Liver (tissue), 9 donors: Measurements from ENCODE around the gene KAT6B. TPM values are rescaled to one million over a fixed set of nuclear protein-coding genes. Genes with fewer than 3 reads are reported as not detected.
A peak's percentile ranks its signal among the peaks of the same experiment; 100 is the strongest.

Experiments used
- DNase-seq: peaks from one replicate; pipeline ENCODE4 v3.0.0-alpha.2; 2017; ENCODE audit warnings: low spot score
- H3K27ac ChIP-seq, 2 donors: one replicate each; pipeline ENCODE4 v1.7.0; 2013; ENCODE audit warnings: inconsistent platforms in 2 of 2, low read length in 2 of 2, control low read depth in 1 of 2, low read depth in 1 of 2, mild to moderate bottlenecking in 1 of 2
- H3K27me3 ChIP-seq, 4 donors: one replicate each; pipeline versions ENCODE4 v1.6.1 to v1.7.0; 2013; ENCODE audit warnings: low read length in 3 of 4, inconsistent platforms in 1 of 4, mild to moderate bottlenecking in 1 of 4, moderate library complexity in 1 of 4; ENCODE audit not compliant: control insufficient read depth in 4 of 4, insufficient read depth in 4 of 4
- H3K36me3 ChIP-seq, 4 donors: one replicate each; pipeline versions ENCODE4 v1.6.1 to v1.7.0; 2013; ENCODE audit warnings: low read length in 3 of 4, mild to moderate bottlenecking in 3 of 4, low read depth in 1 of 4, moderate library complexity in 1 of 4; ENCODE audit not compliant: control insufficient read depth in 4 of 4, insufficient read depth in 3 of 4
- H3K4me1 ChIP-seq, 4 donors: one replicate each; pipeline versions ENCODE4 v1.6.1 to v1.7.0; 2013; ENCODE audit warnings: low read length in 3 of 4, mild to moderate bottlenecking in 3 of 4, moderate library complexity in 1 of 4; ENCODE audit not compliant: control insufficient read depth in 4 of 4, insufficient read depth in 4 of 4
- H3K4me3 ChIP-seq, 3 donors: one replicate each; pipeline versions ENCODE4 v1.6.1 to v1.7.0; 2013; ENCODE audit warnings: low read length in 3 of 3, control low read depth in 1 of 3, low read depth in 1 of 3, mild to moderate bottlenecking in 1 of 3
- H3K9ac ChIP-seq, 2 donors: one replicate each; pipeline ENCODE4 v1.7.0; 2013; ENCODE audit warnings: low read length in 2 of 2, mild to moderate bottlenecking in 2 of 2, moderate library complexity in 2 of 2, control low read depth in 1 of 2, low read depth in 1 of 2
- H3K9me3 ChIP-seq, 4 donors: one replicate each; pipeline versions ENCODE4 v1.6.1 to v1.7.0; 2013; ENCODE audit warnings: low read length in 3 of 4; ENCODE audit not compliant: control insufficient read depth in 4 of 4
- EGR1 ChIP-seq, 2 donors: IDR thresholded peaks; 2 replicates each; pipeline ENCODE4 v1.6.1; 2016 to 2018; ENCODE audit warnings: antibody characterized with exemption in 2 of 2, low read depth in 2 of 2
- FOXA1 ChIP-seq: IDR thresholded peaks from 2 replicates; pipeline ENCODE4 v1.6.1; 2016; ENCODE audit warnings: antibody characterized with exemption
- FOXA2 ChIP-seq: IDR thresholded peaks from 2 replicates; pipeline ENCODE4 v1.6.1; 2016; ENCODE audit warnings: antibody characterized with exemption
- HNF4A ChIP-seq, 2 donors: conservative IDR thresholded peaks; 2 replicates each; pipeline ENCODE4 v1.6.1; 2016; ENCODE audit warnings: antibody characterized with exemption in 2 of 2, mild to moderate bottlenecking in 2 of 2
- JUND ChIP-seq, 2 donors: IDR thresholded peaks; 2 replicates each; pipeline ENCODE4 v1.6.1; 2016; ENCODE audit warnings: antibody characterized with exemption in 2 of 2
- NR2F2 ChIP-seq: IDR thresholded peaks from 2 replicates; pipeline ENCODE4 v1.6.1; 2016; ENCODE audit warnings: antibody characterized with exemption
- RXRA ChIP-seq, 2 donors: IDR thresholded peaks; 2 replicates each; pipeline ENCODE4 v1.6.1; 2017 to 2018; ENCODE audit warnings: antibody characterized with exemption in 2 of 2, mild to moderate bottlenecking in 1 of 2
- TAF1 ChIP-seq: conservative IDR thresholded peaks from 2 replicates; pipeline ENCODE4 v1.6.1; 2016; ENCODE audit warnings: antibody characterized with exemption, mild to moderate bottlenecking
- YY1 ChIP-seq: IDR thresholded peaks from 2 replicates; pipeline ENCODE4 v1.6.1; 2016; ENCODE audit warnings: antibody characterized with exemption, mild to moderate bottlenecking
- ZBTB33 ChIP-seq: IDR thresholded peaks from 2 replicates; pipeline ENCODE4 v1.6.1; 2016; ENCODE audit warnings: antibody characterized with exemption
- WGBS: extraction: QIAGEN DNeasy Blood & Tissue Kit; methylation state at CpG from one replicate; pipeline ENCODE4 v1.1.7; 2013; 5-methylcytosine and 5-hydroxymethylcytosine counted together
- polyA plus RNA-seq, 2 donors: library from polyadenylated mRNA; stranded (reverse) in 1 of 2; unstranded in 1 of 2; fragments of 200-250 nt in 1 of 2; fragments of >200 nt in 1 of 2; fragmentation: Nextera tagmentation in 1 of 2; extraction: Ambion mirVana in 1 of 2; gene quantifications; one replicate each; pipeline versions ENCODE4 v1.2.1 to v1.2.3, GENCODE V29; 2013 to 2015
- total RNA-seq, 2 donors: library from RNA; depleted of rRNA; stranded (reverse); fragments of >200 nt; gene quantifications; one replicate each; pipeline ENCODE4 v1.2.3, GENCODE V29; 2014
- TF ChIP-seq, protein P1 (sequence below): IDR thresholded peaks from 2 replicates; pipeline ENCODE4 v1.6.1; 2016; ENCODE audit warnings: antibody characterized with exemption, mild to moderate bottlenecking
- TF ChIP-seq, protein P2 (sequence below): IDR thresholded peaks from 2 replicates; pipeline ENCODE4 v1.6.1; 2016; ENCODE audit warnings: antibody characterized with exemption
- TF ChIP-seq, protein P3 (sequence below): fragments of 150-350 bp; IDR thresholded peaks from 2 replicates; pipeline ENCODE4 v1.5.1; 2017; ENCODE audit warnings: improper control_type of control experiment, low read depth, low read length; ENCODE audit not compliant: missing input control
- donor health status: healthy.
- donor health status: healthy.
- donor health status: healthy.
- donor health status: healthy.
- donor health status: healthy.

The KAT6B gene
- total and polyA plus RNA-seq, 4 donors: 2.0 to 21.2 (median 8.8) TPM

DNA sequence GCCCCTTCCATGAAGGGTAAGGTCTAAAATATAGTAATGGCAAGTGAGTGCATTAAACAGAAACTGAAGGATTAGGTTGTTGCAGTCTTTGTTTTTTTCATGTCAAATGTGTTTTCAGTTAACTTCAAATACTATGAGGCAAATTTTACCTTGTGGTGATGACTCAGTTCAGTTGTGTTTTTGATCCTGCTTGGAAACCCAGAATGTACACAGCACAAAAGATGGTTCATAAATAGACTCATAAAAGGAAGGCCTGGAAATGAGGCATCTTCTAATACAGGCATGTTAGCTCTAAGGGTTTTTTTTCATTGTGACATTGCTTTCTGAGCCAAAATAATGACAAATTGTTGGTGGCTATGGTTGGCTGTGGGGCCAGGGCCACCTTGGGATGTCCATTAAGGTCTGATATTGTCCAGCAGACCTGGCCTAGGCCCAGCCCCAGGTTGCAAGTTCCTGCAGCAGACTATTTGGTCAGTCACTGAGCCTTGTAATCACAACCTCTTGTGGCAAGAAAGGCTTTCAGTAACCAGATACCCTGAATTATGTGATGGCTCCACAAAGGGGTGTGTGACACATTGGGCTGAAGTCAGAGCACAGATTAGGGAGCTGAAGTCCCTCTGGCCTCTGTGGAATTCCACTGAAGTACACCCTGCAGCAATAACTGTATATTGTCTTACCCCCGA, 216.0 kb downstream of the KAT6B start:
- Histone ChIP-seq H3K9me3 (peaks cover 0 to 2% (median 0%) of the 10 kb centered on the region in 4 donors), H3K4me3 (no peak overlapping the region), H3K36me3 (no peaks in the 10 kb centered on the region), H3K27me3 (no peaks in the 10 kb centered on the region), H3K27ac (no peak overlapping the region), H3K9ac (no peak overlapping the region), H3K4me1 (no peaks in the 10 kb centered on the region)
- 98% methylated on average over 1 of the region's 1 CpG for WGBS
- DNase-seq: no peak
- TF ChIP-seq, protein P1, sequence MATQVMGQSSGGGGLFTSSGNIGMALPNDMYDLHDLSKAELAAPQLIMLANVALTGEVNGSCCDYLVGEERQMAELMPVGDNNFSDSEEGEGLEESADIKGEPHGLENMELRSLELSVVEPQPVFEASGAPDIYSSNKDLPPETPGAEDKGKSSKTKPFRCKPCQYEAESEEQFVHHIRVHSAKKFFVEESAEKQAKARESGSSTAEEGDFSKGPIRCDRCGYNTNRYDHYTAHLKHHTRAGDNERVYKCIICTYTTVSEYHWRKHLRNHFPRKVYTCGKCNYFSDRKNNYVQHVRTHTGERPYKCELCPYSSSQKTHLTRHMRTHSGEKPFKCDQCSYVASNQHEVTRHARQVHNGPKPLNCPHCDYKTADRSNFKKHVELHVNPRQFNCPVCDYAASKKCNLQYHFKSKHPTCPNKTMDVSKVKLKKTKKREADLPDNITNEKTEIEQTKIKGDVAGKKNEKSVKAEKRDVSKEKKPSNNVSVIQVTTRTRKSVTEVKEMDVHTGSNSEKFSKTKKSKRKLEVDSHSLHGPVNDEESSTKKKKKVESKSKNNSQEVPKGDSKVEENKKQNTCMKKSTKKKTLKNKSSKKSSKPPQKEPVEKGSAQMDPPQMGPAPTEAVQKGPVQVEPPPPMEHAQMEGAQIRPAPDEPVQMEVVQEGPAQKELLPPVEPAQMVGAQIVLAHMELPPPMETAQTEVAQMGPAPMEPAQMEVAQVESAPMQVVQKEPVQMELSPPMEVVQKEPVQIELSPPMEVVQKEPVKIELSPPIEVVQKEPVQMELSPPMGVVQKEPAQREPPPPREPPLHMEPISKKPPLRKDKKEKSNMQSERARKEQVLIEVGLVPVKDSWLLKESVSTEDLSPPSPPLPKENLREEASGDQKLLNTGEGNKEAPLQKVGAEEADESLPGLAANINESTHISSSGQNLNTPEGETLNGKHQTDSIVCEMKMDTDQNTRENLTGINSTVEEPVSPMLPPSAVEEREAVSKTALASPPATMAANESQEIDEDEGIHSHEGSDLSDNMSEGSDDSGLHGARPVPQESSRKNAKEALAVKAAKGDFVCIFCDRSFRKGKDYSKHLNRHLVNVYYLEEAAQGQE: no peak
- TF ChIP-seq FOXA2: no peak
- no peak for TF ChIP-seq ZBTB33
- no peak for TF ChIP-seq JUND (IDR thresholded peaks at IDR 0.05)
- TF ChIP-seq, protein P2, sequence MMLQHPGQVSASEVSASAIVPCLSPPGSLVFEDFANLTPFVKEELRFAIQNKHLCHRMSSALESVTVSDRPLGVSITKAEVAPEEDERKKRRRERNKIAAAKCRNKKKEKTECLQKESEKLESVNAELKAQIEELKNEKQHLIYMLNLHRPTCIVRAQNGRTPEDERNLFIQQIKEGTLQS: no peak
- TF ChIP-seq, protein P3, sequence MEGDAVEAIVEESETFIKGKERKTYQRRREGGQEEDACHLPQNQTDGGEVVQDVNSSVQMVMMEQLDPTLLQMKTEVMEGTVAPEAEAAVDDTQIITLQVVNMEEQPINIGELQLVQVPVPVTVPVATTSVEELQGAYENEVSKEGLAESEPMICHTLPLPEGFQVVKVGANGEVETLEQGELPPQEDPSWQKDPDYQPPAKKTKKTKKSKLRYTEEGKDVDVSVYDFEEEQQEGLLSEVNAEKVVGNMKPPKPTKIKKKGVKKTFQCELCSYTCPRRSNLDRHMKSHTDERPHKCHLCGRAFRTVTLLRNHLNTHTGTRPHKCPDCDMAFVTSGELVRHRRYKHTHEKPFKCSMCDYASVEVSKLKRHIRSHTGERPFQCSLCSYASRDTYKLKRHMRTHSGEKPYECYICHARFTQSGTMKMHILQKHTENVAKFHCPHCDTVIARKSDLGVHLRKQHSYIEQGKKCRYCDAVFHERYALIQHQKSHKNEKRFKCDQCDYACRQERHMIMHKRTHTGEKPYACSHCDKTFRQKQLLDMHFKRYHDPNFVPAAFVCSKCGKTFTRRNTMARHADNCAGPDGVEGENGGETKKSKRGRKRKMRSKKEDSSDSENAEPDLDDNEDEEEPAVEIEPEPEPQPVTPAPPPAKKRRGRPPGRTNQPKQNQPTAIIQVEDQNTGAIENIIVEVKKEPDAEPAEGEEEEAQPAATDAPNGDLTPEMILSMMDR: no peak
- TF ChIP-seq YY1: no peak
- no peak for TF ChIP-seq FOXA1

DNA sequence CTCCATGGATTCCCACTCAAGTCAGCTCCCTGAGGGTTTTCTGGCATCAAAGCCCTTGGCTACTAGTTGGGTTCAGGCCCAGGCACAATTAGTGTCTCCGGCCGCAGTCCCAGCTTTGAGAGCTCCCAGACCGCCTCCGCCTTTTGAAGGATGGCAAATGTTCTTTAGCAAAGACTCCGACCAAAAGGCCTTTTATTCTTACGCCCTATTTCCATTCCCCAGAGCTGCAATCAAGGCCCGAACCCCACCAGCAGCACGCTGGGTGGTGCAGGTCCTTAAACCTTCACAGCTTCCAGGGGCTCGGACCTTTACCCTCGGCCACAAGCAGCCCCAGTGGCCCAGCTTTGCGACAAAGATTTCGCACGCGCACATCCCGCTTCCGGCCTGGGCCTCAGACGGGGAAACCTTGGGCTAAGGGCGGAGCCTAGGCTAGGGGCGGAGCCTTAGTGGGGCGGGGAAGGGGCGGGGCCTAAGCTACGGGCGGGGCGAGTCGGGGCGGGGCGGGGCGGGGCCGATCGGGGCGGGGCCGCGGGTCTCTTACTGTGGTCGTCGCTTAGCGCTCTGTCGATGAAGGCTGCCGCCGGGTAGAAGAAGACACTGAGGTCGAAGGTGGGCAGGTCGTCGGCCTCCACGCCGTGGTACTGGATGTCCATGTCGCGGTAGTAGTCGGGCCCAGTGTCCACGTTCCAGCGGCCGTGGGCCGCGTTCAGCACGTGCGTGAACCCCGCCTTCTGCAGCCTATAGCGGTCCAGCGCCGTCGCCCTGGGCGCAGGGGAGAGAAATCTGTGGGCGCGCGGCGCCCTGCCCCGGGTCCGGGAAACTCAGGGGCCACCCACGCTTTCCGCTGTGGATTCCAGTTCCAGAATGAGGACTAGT, 217.1 kb downstream of the KAT6B start:
- Histone ChIP-seq H3K4me3 (peak overlapping the region in 1 of 3 donors; percentile 1), H3K36me3 (no peaks in the 10 kb centered on the region), H3K9me3 (peaks cover 0 to 2% (median 0%) of the 10 kb centered on the region in 4 donors), H3K27ac (no peak overlapping the region), H3K27me3 (no peaks in the 10 kb centered on the region), H3K9ac (no peak overlapping the region), H3K4me1 (no peaks in the 10 kb centered on the region)
- DNase-seq: peak; percentile 71
- 43% methylated on average over 68 of the region's 68 CpGs for WGBS
- no peak for TF ChIP-seq HNF4A (conservative IDR thresholded peaks at IDR 0.05)
- no peak for TF ChIP-seq TAF1
- no peak for TF ChIP-seq YY1
- TF ChIP-seq, protein P1: no peak
- TF ChIP-seq EGR1 (IDR thresholded peaks at IDR 0.05; ENCODE audit: low read depth in 2 of 2): no peak
- no peak for TF ChIP-seq RXRA (IDR thresholded peaks at IDR 0.05)
- TF ChIP-seq NR2F2: no peak
- TF ChIP-seq ZBTB33: no peak
- TF ChIP-seq JUND (IDR thresholded peaks at IDR 0.05): no peak
